PC-3 (cell line): ENCODE data around the gene GSTM3. TPM values are rescaled to one million over a fixed set of nuclear protein-coding genes. Genes with fewer than 3 reads are reported as not detected.

ENCODE experiments used
- ATAC-seq: fragments of 200-7000 bp; cut with Tn5 transposase; 2 replicates; pipeline ENCODE4 v1.9.1; 2020; ENCODE audit warnings: mild to moderate bottlenecking, moderate library complexity
- BruUV-seq: library from RNA; stranded (reverse); fragments of 400-500 nt; replicated peaks from 2 replicates; lab custom pipeline; 2021; lab: Mats Ljungman, UMichigan
- CTCF ChIA-PET: fragments of 300-600 bp; sonication (Branson Sonifier 250); formaldehyde crosslinking; loops from one replicate; lab custom pipeline; 2022; ENCODE audit warnings: antibody characterized with exemption; lab: Charles Lee
- POLR2A ChIA-PET: fragments of 300-600 bp; sonication (Branson Sonifier 250); formaldehyde crosslinking; loops from one replicate; lab custom pipeline; 2022; ENCODE audit warnings: antibody characterized with exemption; ENCODE audit not compliant: unreplicated experiment; lab: Charles Lee
- DNase-seq: peaks from one replicate; pipeline ENCODE4 v3.0.0-alpha.2; 2015
- H2AFZ ChIP-seq: fragments of 300-600 bp; sonication (generic); 2 replicates; pipeline ENCODE4 v1.6.0; 2016; ENCODE audit warnings: antibody characterized with exemption, low read length
- H3F3A ChIP-seq: fragments of 300-600 bp; sonication (generic); one replicate; pipeline ENCODE4 v1.6.0; 2017; ENCODE audit warnings: antibody characterized with exemption, low read length, control low read depth, mild to moderate bottlenecking; ENCODE audit not compliant: unreplicated experiment
- H3K27ac ChIP-seq: fragments of 300-600 bp; sonication (generic); 2 replicates; pipeline ENCODE4 v1.5.1; 2016; ENCODE audit warnings: mild to moderate bottlenecking, low read length
- H3K27me3 ChIP-seq: fragments of 300-600 bp; sonication (generic); 2 replicates; pipeline ENCODE4 v1.6.1; 2016; ENCODE audit warnings: low read length, mixed read lengths
- H3K36me3 ChIP-seq: fragments of 300-600 bp; sonication (generic); 2 replicates; pipeline ENCODE4 v1.6.1; 2016; ENCODE audit warnings: low read depth, mixed run types, low read length, mixed read lengths
- H3K4me1 ChIP-seq: fragments of 300-600 bp; sonication (generic); 2 replicates; pipeline ENCODE4 v1.5.1; 2016; ENCODE audit warnings: low read length; ENCODE audit not compliant: insufficient read depth
- H3K4me2 ChIP-seq: fragments of 300-600 bp; sonication (generic); 2 replicates; pipeline ENCODE4 v1.6.0; 2016; ENCODE audit warnings: low read length
- H3K4me3 ChIP-seq: fragments of 300-600 bp; sonication (generic); 2 replicates; pipeline ENCODE4 v1.5.1; 2016; ENCODE audit warnings: mild to moderate bottlenecking, low read length, mixed read lengths
- H3K79me2 ChIP-seq: fragments of 300-600 bp; sonication (generic); 2 replicates; pipeline ENCODE4 v1.6.1; 2017; ENCODE audit warnings: low read length, mixed read lengths
- H3K9ac ChIP-seq: fragments of 300-600 bp; sonication (generic); 2 replicates; pipeline ENCODE4 v1.6.0; 2016; ENCODE audit warnings: mild to moderate bottlenecking, low read length
- H3K9me2 ChIP-seq: fragments of 300-600 bp; sonication (generic); replicated peaks from 2 replicates; pipeline ENCODE4 v1.6.1; 2016; ENCODE audit warnings: mixed run types, low read length, mixed read lengths
- H3K9me3 ChIP-seq: fragments of 300-600 bp; sonication (generic); 2 replicates; pipeline ENCODE4 v1.6.1; 2016; ENCODE audit warnings: low read length, mixed read lengths
- H4K20me1 ChIP-seq: fragments of 300-600 bp; sonication (generic); 2 replicates; pipeline ENCODE4 v1.6.1; 2016; ENCODE audit warnings: low read length, mixed read lengths
- CTCF ChIP-seq: fragments of 300-600 bp; sonication (generic); conservative IDR thresholded peaks from 2 replicates; pipeline ENCODE4 v1.5.1; 2017; ENCODE audit warnings: antibody characterized with exemption, low read depth, mild to moderate bottlenecking, low read length
- EZH2 ChIP-seq: fragments of 300-600 bp; sonication (generic); IDR thresholded peaks from one replicate; pipeline ENCODE4 v1.6.1; 2017; ENCODE audit warnings: antibody characterized with exemption, mild to moderate bottlenecking, low read length; ENCODE audit not compliant: unreplicated experiment
- EZH2phosphoT487 ChIP-seq: fragments of 300-600 bp; sonication (generic); IDR thresholded peaks from 2 replicates; pipeline ENCODE4 v1.6.1; 2018; ENCODE audit warnings: mild to moderate bottlenecking, antibody characterized with exemption, low read length, borderline replicate concordance
- intact Hi-C: fragments of 100-400 bp; cut with micrococcal nuclease; formaldehyde crosslinking; loops from 2 replicates; pipeline ENCODE4 v1.9.0; 2023
- total RNA-seq: library from RNA; depleted of rRNA; stranded (reverse); fragments of >200 nt; gene quantifications from 2 replicates; pipeline ENCODE4 v1.2.3, GENCODE V29; 2014

GSTM3 gene
- total RNA-seq, 1 experiment from 2014 or later = 76.6 TPM

- no peak overlapping the region for H3K27ac ChIP-seq
- no peaks in the 10 kb centered on the region for H3F3A ChIP-seq
- ChIA-PET CTCF (no interaction called here), POLR2A (interaction anchor here (0.6 kb wide), 1 partner anchor 13 kb away, joined by 3 read pairs; no protein-coding TSS in a partner anchor)
- H3K36me3 ChIP-seq = no peaks in the 10 kb centered on the region
- ATAC-seq (no peak), DNase-seq (no peak)
- H3K9ac ChIP-seq = no peak overlapping the region
- intact Hi-C loops = no loop called here
- no peak overlapping the region for H2AFZ ChIP-seq
- H3K4me3 ChIP-seq = no peak overlapping the region
- H3K4me1 ChIP-seq = no peaks in the 10 kb centered on the region
- H3K79me2 ChIP-seq = no peaks in the 10 kb centered on the region
- H3K9me2 ChIP-seq = no peaks in the 10 kb centered on the region; the same call in 1 of the 2 replicates
- TF ChIP-seq EZH2 (no peak), EZH2phosphoT487 (no peak), CTCF (no peak)
- H3K27me3 ChIP-seq = no peaks in the 10 kb centered on the region
- H3K4me2 ChIP-seq = no peak overlapping the region
- BruUV-seq = no TSS peak
- H3K9me3 ChIP-seq = no peaks in the 10 kb centered on the region
- no peaks in the 10 kb centered on the region for H4K20me1 ChIP-seq
Measured at GRCh38 chr1:109726728-109727373, 14.0 kb downstream of the GSTM3 start.

- Histone ChIP-seq H3K4me1 (no peaks in the 10 kb centered on the region), H3K4me2 (no peak overlapping the region), H3K36me3 (no peaks in the 10 kb centered on the region), H3K79me2 (no peaks in the 10 kb centered on the region), H4K20me1 (no peaks in the 10 kb centered on the region), H3K27ac (no peak overlapping the region), H3K4me3 (no peak overlapping the region), H3F3A (no peaks in the 10 kb centered on the region), H3K9me3 (no peaks in the 10 kb centered on the region), H3K9ac (no peak overlapping the region), H3K9me2 (no peaks in the 10 kb centered on the region; the same call in 1 of the 2 replicates), H2AFZ (no peak overlapping the region), H3K27me3 (no peaks in the 10 kb centered on the region)
- CTCF ChIA-PET = no interaction called here
- no TSS peak for BruUV-seq
- ATAC-seq (no peak), DNase-seq (no peak)
- intact Hi-C loops = no loop called here
- POLR2A ChIA-PET = no interaction called here
- no peak for TF ChIP-seq EZH2phosphoT487
- TF ChIP-seq EZH2 = no peak
- TF ChIP-seq CTCF = no peak
Measured at GRCh38 chr1:109726007-109726406, 14.8 kb downstream of the GSTM3 start.

- ChIA-PET POLR2A (no interaction called here), CTCF (no interaction called here)
- Histone ChIP-seq H3F3A (no peaks in the 10 kb centered on the region), H3K79me2 (no peaks in the 10 kb centered on the region), H3K27me3 (no peaks in the 10 kb centered on the region), H3K4me2 (no peak overlapping the region), H3K4me1 (no peaks in the 10 kb centered on the region), H3K9me3 (no peaks in the 10 kb centered on the region), H3K27ac (no peak overlapping the region), H4K20me1 (no peaks in the 10 kb centered on the region), H3K4me3 (no peak overlapping the region), H3K36me3 (no peaks in the 10 kb centered on the region), H3K9me2 (no peaks in the 10 kb centered on the region; the same call in 1 of the 2 replicates), H2AFZ (no peak overlapping the region), H3K9ac (no peak overlapping the region)
- BruUV-seq = no TSS peak
- intact Hi-C loops = no loop called here
- DNase-seq (no peak), ATAC-seq (no peak)
- TF ChIP-seq EZH2phosphoT487 = no peak
- no peak for TF ChIP-seq EZH2
- TF ChIP-seq CTCF = no peak
Measured at GRCh38 chr1:109725510-109725909, 15.3 kb downstream of the GSTM3 start.
